Liver (tissue), 9 donors: ENCODE results near the gene MISP. TPM values are rescaled to one million over a fixed set of nuclear protein-coding genes. Genes with fewer than 3 reads are reported as not detected.

ENCODE experiments used
- DNase-seq: peaks from one replicate; pipeline ENCODE4 v3.0.0-alpha.2; 2017; ENCODE audit warnings: low spot score
- H3K27ac ChIP-seq, 2 donors: one replicate each; pipeline ENCODE4 v1.7.0; 2013; ENCODE audit warnings: inconsistent platforms in 2 of 2, low read length in 2 of 2, control low read depth in 1 of 2, low read depth in 1 of 2, mild to moderate bottlenecking in 1 of 2
- H3K27me3 ChIP-seq, 4 donors: one replicate each; pipeline versions ENCODE4 v1.6.1 to v1.7.0; 2013; ENCODE audit warnings: low read length in 3 of 4, inconsistent platforms in 1 of 4, mild to moderate bottlenecking in 1 of 4, moderate library complexity in 1 of 4; ENCODE audit not compliant: control insufficient read depth in 4 of 4, insufficient read depth in 4 of 4
- H3K36me3 ChIP-seq, 4 donors: one replicate each; pipeline versions ENCODE4 v1.6.1 to v1.7.0; 2013; ENCODE audit warnings: low read length in 3 of 4, mild to moderate bottlenecking in 3 of 4, low read depth in 1 of 4, moderate library complexity in 1 of 4; ENCODE audit not compliant: control insufficient read depth in 4 of 4, insufficient read depth in 3 of 4
- H3K4me1 ChIP-seq, 4 donors: one replicate each; pipeline versions ENCODE4 v1.6.1 to v1.7.0; 2013; ENCODE audit warnings: low read length in 3 of 4, mild to moderate bottlenecking in 3 of 4, moderate library complexity in 1 of 4; ENCODE audit not compliant: control insufficient read depth in 4 of 4, insufficient read depth in 4 of 4
- H3K4me3 ChIP-seq, 3 donors: one replicate each; pipeline versions ENCODE4 v1.6.1 to v1.7.0; 2013; ENCODE audit warnings: low read length in 3 of 3, control low read depth in 1 of 3, low read depth in 1 of 3, mild to moderate bottlenecking in 1 of 3
- H3K9ac ChIP-seq, 2 donors: one replicate each; pipeline ENCODE4 v1.7.0; 2013; ENCODE audit warnings: low read length in 2 of 2, mild to moderate bottlenecking in 2 of 2, moderate library complexity in 2 of 2, control low read depth in 1 of 2, low read depth in 1 of 2
- H3K9me3 ChIP-seq, 4 donors: one replicate each; pipeline versions ENCODE4 v1.6.1 to v1.7.0; 2013; ENCODE audit warnings: low read length in 3 of 4; ENCODE audit not compliant: control insufficient read depth in 4 of 4
- FOXA1 ChIP-seq: IDR thresholded peaks from 2 replicates; pipeline ENCODE4 v1.6.1; 2016; ENCODE audit warnings: antibody characterized with exemption
- FOXA2 ChIP-seq: IDR thresholded peaks from 2 replicates; pipeline ENCODE4 v1.6.1; 2016; ENCODE audit warnings: antibody characterized with exemption
- GABPA ChIP-seq, 2 donors: IDR thresholded peaks in 1 of 2; conservative IDR thresholded peaks in 1 of 2; 2 replicates each; pipeline ENCODE4 v1.6.1; 2016; ENCODE audit warnings: antibody characterized with exemption in 2 of 2, mild to moderate bottlenecking in 1 of 2, moderate library complexity in 1 of 2
- HNF4G ChIP-seq: IDR thresholded peaks from 2 replicates; pipeline ENCODE4 v1.6.1; 2016; ENCODE audit warnings: antibody characterized with exemption
- JUND ChIP-seq, 2 donors: IDR thresholded peaks; 2 replicates each; pipeline ENCODE4 v1.6.1; 2016; ENCODE audit warnings: antibody characterized with exemption in 2 of 2
- NR2F2 ChIP-seq: IDR thresholded peaks from 2 replicates; pipeline ENCODE4 v1.6.1; 2016; ENCODE audit warnings: antibody characterized with exemption
- SP1 ChIP-seq: IDR thresholded peaks from 2 replicates; pipeline ENCODE4 v1.6.1; 2018; ENCODE audit warnings: antibody characterized with exemption, mild to moderate bottlenecking
- WGBS: extraction: QIAGEN DNeasy Blood & Tissue Kit; methylation state at CpG from one replicate; pipeline ENCODE4 v1.1.7; 2013; 5-methylcytosine and 5-hydroxymethylcytosine counted together
- polyA plus RNA-seq, 2 donors: library from polyadenylated mRNA; stranded (reverse) in 1 of 2; unstranded in 1 of 2; fragments of 200-250 nt in 1 of 2; fragments of >200 nt in 1 of 2; fragmentation: Nextera tagmentation in 1 of 2; extraction: Ambion mirVana in 1 of 2; gene quantifications; one replicate each; pipeline versions ENCODE4 v1.2.1 to v1.2.3, GENCODE V29; 2013 to 2015
- total RNA-seq, 2 donors: library from RNA; depleted of rRNA; stranded (reverse); fragments of >200 nt; gene quantifications; one replicate each; pipeline ENCODE4 v1.2.3, GENCODE V29; 2014
- TF ChIP-seq, protein P1 (sequence below): fragments of 150-350 bp; IDR thresholded peaks from 2 replicates; pipeline ENCODE4 v1.5.1; 2017; ENCODE audit warnings: improper control_type of control experiment, low read depth, low read length; ENCODE audit not compliant: missing input control
- TF ChIP-seq, protein P2 (sequence below): IDR thresholded peaks from 2 replicates; pipeline ENCODE4 v1.6.1; 2016; ENCODE audit warnings: antibody characterized with exemption
- donor health status: healthy.
- donor health status: healthy.
- donor health status: healthy.
- donor health status: healthy.
- donor health status: healthy.

The MISP gene
- total and polyA plus RNA-seq, 4 donors = 0.05 to 0.08 TPM; not detected in 2

DNA sequence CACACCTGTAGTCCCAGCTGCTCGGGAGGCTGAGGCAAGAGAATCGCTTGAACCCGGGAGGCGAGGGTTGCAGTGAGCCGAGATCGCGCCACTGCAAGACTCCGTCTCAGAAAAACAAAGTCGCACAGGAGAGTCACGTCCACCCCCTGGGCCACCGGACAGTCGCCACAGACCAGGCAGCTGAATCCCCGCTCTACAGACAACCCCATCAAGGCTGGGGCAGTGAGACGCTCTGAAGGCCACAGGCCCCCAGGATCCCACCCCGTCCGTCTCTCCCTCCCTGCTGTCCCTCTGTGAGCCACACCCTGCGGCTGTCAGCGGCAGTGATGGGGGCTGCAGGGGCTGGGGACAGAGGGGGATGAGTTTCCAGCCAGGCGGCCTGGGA, 30.9 kb downstream of the MISP start:
- no peak for DNase-seq
- H3K27ac ChIP-seq = no peak overlapping the region
- H3K9ac ChIP-seq = no peak overlapping the region

GRCh38 chr19:782185-782877, 31.4 kb downstream of the MISP start:
- Histone ChIP-seq H3K9ac (no peak overlapping the region), H3K9me3 (no peaks in the 10 kb centered on the region), H3K36me3 (no peaks in the 10 kb centered on the region), H3K27ac (peak overlapping the region in 1 of 2 donors; percentile 3), H3K4me1 (peaks cover 0 to 4% (median 0%) of the 10 kb centered on the region in 4 donors), H3K27me3 (peaks cover 0 to 3% (median 0%) of the 10 kb centered on the region in 4 donors), H3K4me3 (peak overlapping the region in 1 of 3 donors; percentile 12)
- WGBS = 24% methylated on average over 29 of the region's 29 CpGs
- no peak for DNase-seq
- TF ChIP-seq HNF4G = no peak
- peak; percentile 18 for TF ChIP-seq NR2F2
- peak; percentile 5 for TF ChIP-seq FOXA2
- no peak for TF ChIP-seq JUND (IDR thresholded peaks at IDR 0.05)
- peak; percentile 25 for TF ChIP-seq SP1
- TF ChIP-seq, protein P1, sequence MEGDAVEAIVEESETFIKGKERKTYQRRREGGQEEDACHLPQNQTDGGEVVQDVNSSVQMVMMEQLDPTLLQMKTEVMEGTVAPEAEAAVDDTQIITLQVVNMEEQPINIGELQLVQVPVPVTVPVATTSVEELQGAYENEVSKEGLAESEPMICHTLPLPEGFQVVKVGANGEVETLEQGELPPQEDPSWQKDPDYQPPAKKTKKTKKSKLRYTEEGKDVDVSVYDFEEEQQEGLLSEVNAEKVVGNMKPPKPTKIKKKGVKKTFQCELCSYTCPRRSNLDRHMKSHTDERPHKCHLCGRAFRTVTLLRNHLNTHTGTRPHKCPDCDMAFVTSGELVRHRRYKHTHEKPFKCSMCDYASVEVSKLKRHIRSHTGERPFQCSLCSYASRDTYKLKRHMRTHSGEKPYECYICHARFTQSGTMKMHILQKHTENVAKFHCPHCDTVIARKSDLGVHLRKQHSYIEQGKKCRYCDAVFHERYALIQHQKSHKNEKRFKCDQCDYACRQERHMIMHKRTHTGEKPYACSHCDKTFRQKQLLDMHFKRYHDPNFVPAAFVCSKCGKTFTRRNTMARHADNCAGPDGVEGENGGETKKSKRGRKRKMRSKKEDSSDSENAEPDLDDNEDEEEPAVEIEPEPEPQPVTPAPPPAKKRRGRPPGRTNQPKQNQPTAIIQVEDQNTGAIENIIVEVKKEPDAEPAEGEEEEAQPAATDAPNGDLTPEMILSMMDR = no peak
- TF ChIP-seq, protein P2, sequence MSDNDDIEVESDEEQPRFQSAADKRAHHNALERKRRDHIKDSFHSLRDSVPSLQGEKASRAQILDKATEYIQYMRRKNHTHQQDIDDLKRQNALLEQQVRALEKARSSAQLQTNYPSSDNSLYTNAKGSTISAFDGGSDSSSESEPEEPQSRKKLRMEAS = no peak
- TF ChIP-seq GABPA (IDR thresholded peaks at IDR 0.05 in 1 of 2, conservative IDR thresholded peaks at IDR 0.05 in 1 of 2) = no peak

More for the DNA sequence above, 30.9 kb downstream of the MISP start:
- Histone ChIP-seq H3K4me3 (no peak overlapping the region), H3K4me1 (peaks cover 0 to 4% (median 0%) of the 10 kb centered on the region in 4 donors), H3K27me3 (peaks cover 0 to 3% (median 0%) of the 10 kb centered on the region in 4 donors), H3K9me3 (no peaks in the 10 kb centered on the region), H3K36me3 (no peaks in the 10 kb centered on the region)
- TF ChIP-seq FOXA1 = no peak
- WGBS = 86% methylated on average over 19 of the region's 19 CpGs

GRCh38 chr19:782878-783668, 32.2 kb downstream of the MISP start:
- no peak for DNase-seq
- Histone ChIP-seq H3K27ac (peak overlapping the region; percentile 20 to 42), H3K9ac (no peak overlapping the region), H3K36me3 (no peaks in the 10 kb centered on the region), H3K4me3 (peak overlapping the region in 1 of 3 donors; percentile 12), H3K4me1 (peaks cover 0 to 4% (median 0%) of the 10 kb centered on the region in 4 donors), H3K27me3 (peaks cover 0 to 3% (median 0%) of the 10 kb centered on the region in 4 donors), H3K9me3 (no peaks in the 10 kb centered on the region)
- TF ChIP-seq SP1 (no peak), NR2F2 (peak; percentile 63), FOXA1 (no peak)
- TF ChIP-seq, protein P2 = peak; percentile 13
- 59% methylated on average over 30 of the region's 30 CpGs for WGBS
